GM12873 (cell line): ENCODE measurements around the gene RFXANK.

Experiments
- CTCF ChIP-seq: IDR thresholded peaks from 2 replicates; pipeline ENCODE4 v1.5.1; 2012; ENCODE audit warnings: low read depth, mild to moderate bottlenecking, moderate library complexity, low read length, control low read depth; ENCODE audit not compliant: insufficient read depth; ENCODE audit errors: missing control alignments

Gene RFXANK

GRCh38 chr19:19229701-19230100 is 37.6 kb downstream of the RFXANK start:
- TF ChIP-seq CTCF, result no peak

GRCh38 chr19:19230999-19231398 is 38.9 kb downstream of the RFXANK start:
- no peak for TF ChIP-seq CTCF

- TF ChIP-seq CTCF, result no peak
These were observed 40.2 kb downstream of the RFXANK start for GRCh38 chr19:19232261-19232721.

GRCh38 chr19:19234220-19234816 is 42.3 kb downstream of the RFXANK start:
- no peak for TF ChIP-seq CTCF

GRCh38 chr19:19236173-19236572 is 44.1 kb downstream of the RFXANK start:
- no peak for TF ChIP-seq CTCF

- no peak for TF ChIP-seq CTCF
These were observed 46.3 kb downstream of the RFXANK start for GRCh38 chr19:19238126-19238894.

- no peak for TF ChIP-seq CTCF
These were observed 47.6 kb downstream of the RFXANK start for GRCh38 chr19:19239675-19240074.
